Kidney epithelial cell (primary cell): Measurements from ENCODE around the gene EXT2. TPM values are rescaled to one million over a fixed set of nuclear protein-coding genes. Genes with fewer than 3 reads are reported as not detected.

Experiments
- DNase-seq: peaks from one replicate; pipeline ENCODE4 v3.0.0-alpha.2; 2010; ENCODE audit warnings: low read depth
- H3K27me3 ChIP-seq: 2 replicates; pipeline ENCODE4 v1.6.0; 2011; ENCODE audit warnings: low read length; ENCODE audit not compliant: control insufficient read depth, insufficient read depth
- H3K36me3 ChIP-seq: 2 replicates; pipeline ENCODE4 v1.5.1; 2011; ENCODE audit warnings: low read length; ENCODE audit not compliant: control insufficient read depth, insufficient read depth
- H3K4me3 ChIP-seq: 2 replicates; pipeline ENCODE4 v1.5.1; 2011; ENCODE audit warnings: low read depth, mild to moderate bottlenecking, control low read depth, low read length
- CTCF ChIP-seq: IDR thresholded peaks from 2 replicates; pipeline ENCODE4 v1.5.1; 2011; ENCODE audit warnings: mild to moderate bottlenecking, moderate library complexity, low read length, control low read depth, inconsistent platforms; ENCODE audit not compliant: insufficient read depth, poor library complexity, severe bottlenecking
- total RNA-seq: library from RNA; depleted of rRNA; stranded (reverse); fragments of >200 nt; gene quantifications from 2 replicates; pipeline ENCODE4 v1.2.3, GENCODE V29; 2015

Gene EXT2
- total RNA-seq, 1 donor from 2014 or later = 83.5 TPM

GRCh38 chr11:44127130-44127529 lies 31.7 kb downstream of the EXT2 start:
- no peak overlapping the region for H3K4me3 ChIP-seq
- no peak for DNase-seq
- no peaks in the 10 kb centered on the region for H3K36me3 ChIP-seq
- no peaks in the 10 kb centered on the region for H3K27me3 ChIP-seq
- TF ChIP-seq CTCF = no peak

DNA sequence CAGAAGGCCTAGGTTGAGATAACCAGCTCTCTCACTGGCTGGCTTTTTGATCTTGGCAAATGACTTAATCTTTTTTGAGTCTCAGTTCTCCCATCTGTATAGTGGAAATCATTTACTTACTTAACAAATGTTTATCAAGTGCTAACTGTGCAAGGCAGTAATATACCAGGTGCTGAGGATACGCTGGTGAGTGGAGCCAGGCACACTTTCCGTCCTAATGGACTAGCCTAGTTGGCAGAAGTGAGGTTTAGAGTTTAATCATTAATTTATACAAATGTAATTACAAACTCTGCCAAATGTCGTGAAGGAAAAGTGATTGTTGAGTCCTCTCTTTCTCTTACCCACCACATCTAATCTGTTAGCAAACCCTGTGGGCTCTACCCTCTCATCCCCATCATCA lies 33.3 kb downstream of the EXT2 start:
- TF ChIP-seq CTCF = no peak
- no peak for DNase-seq
- no peaks in the 10 kb centered on the region for H3K36me3 ChIP-seq

DNA sequence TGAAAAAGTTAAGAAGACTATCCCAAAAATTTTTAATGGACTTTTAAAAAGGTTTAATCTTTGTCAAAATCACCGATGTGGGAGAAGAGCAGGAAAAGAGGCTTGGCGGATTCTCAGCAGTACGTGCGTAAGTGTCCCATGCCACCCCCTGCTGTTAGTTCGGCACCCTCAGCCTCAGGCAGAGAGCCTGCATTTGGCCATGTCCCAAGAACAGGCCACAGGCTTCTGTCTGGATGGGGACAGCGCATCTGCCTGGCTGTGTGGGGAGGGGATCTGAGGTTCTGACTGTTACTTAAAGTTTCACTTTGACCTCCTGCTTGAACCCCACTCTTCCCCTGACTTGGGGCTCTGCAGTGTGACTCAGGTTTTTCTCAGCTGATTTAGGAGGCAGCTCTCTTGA lies 35.3 kb downstream of the EXT2 start:
- DNase-seq = no peak
- H3K27me3 ChIP-seq = no peaks in the 10 kb centered on the region
- H3K4me3 ChIP-seq = no peak overlapping the region
- no peak for TF ChIP-seq CTCF
- no peaks in the 10 kb centered on the region for H3K36me3 ChIP-seq

More for the DNA sequence above, 33.3 kb downstream of the EXT2 start:
- no peak overlapping the region for H3K4me3 ChIP-seq
- H3K27me3 ChIP-seq = no peaks in the 10 kb centered on the region

DNA sequence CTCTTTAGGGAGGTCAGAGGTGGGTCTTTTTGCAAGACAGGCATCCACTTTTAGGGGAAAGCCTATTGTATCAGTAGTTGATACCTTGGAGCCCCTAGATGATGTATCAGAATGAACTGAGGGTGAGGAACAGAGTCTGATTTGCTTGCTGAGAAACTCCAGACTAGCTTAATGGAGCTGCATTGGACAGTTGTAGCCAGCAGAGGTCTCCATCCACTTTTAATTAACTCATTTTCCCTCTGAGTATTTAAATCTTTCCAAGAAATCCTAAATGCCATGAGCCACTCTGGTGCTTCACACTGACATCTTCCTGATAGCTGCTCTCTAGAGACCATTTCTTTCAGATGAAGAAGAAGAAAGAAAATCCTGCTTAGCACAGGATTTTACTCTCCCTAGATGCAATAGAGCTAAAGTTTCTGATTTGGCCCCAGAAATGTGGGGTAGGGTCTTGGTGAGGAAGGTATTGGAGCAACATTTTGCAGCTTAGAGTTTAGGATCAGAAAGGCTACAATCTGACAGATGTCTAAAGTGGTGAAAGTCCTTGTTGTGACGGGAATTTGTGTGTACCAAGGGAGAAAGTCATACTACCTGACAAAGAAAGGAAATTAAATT lies 38.0 kb downstream of the EXT2 start:
- peak; percentile 58 for TF ChIP-seq CTCF
- Histone ChIP-seq H3K36me3 (no peaks in the 10 kb centered on the region), H3K4me3 (no peak overlapping the region), H3K27me3 (no peaks in the 10 kb centered on the region)
- DNase-seq = no peak

- TF ChIP-seq CTCF = no peak
- no peaks in the 10 kb centered on the region for H3K36me3 ChIP-seq
- DNase-seq = no peak
- H3K27me3 ChIP-seq = no peaks in the 10 kb centered on the region
- no peak overlapping the region for H3K4me3 ChIP-seq
Observed at GRCh38 chr11:44134625-44135024, 39.1 kb downstream of the EXT2 start.
